Fibroblast of the conjunctiva (primary cell): ENCODE data around the gene STK24.

ENCODE experiments used
- DNase-seq: peaks from one replicate; pipeline ENCODE4 v3.0.0-alpha.2; 2010; ENCODE audit warnings: low read depth

STK24 gene

GRCh38 chr13:98530217-98530616 lies 46.7 kb downstream of the STK24 start:
- no peak for DNase-seq

GRCh38 chr13:98529171-98529570 lies 47.7 kb downstream of the STK24 start:
- DNase-seq: no peak

GRCh38 chr13:98528663-98529064 lies 48.2 kb downstream of the STK24 start:
- DNase-seq: no peak

- no peak for DNase-seq
Measured at GRCh38 chr13:98527526-98527925, 49.4 kb downstream of the STK24 start.

- no peak for DNase-seq
Measured at GRCh38 chr13:98526182-98526512, 50.8 kb downstream of the STK24 start.

GRCh38 chr13:98525456-98526181 lies 51.3 kb downstream of the STK24 start:
- DNase-seq: no peak

- DNase-seq: no peak
Measured at GRCh38 chr13:98524793-98525192, 52.1 kb downstream of the STK24 start.

- DNase-seq: no peak
Measured at GRCh38 chr13:98524391-98524790, 52.5 kb downstream of the STK24 start.

GRCh38 chr13:98523455-98524102 lies 53.3 kb downstream of the STK24 start:
- no peak for DNase-seq

GRCh38 chr13:98522371-98522770 lies 54.5 kb downstream of the STK24 start:
- DNase-seq: no peak

- DNase-seq: no peak
Measured at GRCh38 chr13:98521461-98522247, 55.3 kb downstream of the STK24 start.

GRCh38 chr13:98520674-98521449 lies 56.0 kb downstream of the STK24 start:
- DNase-seq: no peak

- no peak for DNase-seq
Measured at GRCh38 chr13:98519976-98520375, 56.9 kb downstream of the STK24 start.

- DNase-seq: no peak
Measured at GRCh38 chr13:98517576-98518310, 59.2 kb downstream of the STK24 start.

- no peak for DNase-seq
Measured at GRCh38 chr13:98515818-98516465, 61.0 kb downstream of the STK24 start.

- no peak for DNase-seq
Measured at GRCh38 chr13:98514288-98514687, 62.6 kb downstream of the STK24 start.

- no peak for DNase-seq
Measured at GRCh38 chr13:98513837-98514236, 63.1 kb downstream of the STK24 start.

- no peak for DNase-seq
Measured at GRCh38 chr13:98512774-98513665, 63.9 kb downstream of the STK24 start.

GRCh38 chr13:98511435-98511834 lies 65.5 kb downstream of the STK24 start:
- DNase-seq: no peak

GRCh38 chr13:98510156-98510509 lies 66.8 kb downstream of the STK24 start:
- DNase-seq: no peak
